Peyer's patch (tissue), 4 donors: ENCODE data around the gene NT5C1A.

ENCODE experiments used
- CTCF ChIP-seq, 6 experiments: fragments of 450-650 bp in 4 of 6; fragments of 200-600 bp in 2 of 6; sonication (generic) in 1 of 6; IDR thresholded peaks; one replicate each; pipeline ENCODE4 v1.5.1; 2017 to 2019; ENCODE audit warnings: antibody characterized with exemption in 6 of 6, mild to moderate bottlenecking in 3 of 6, moderate library complexity in 1 of 6
- POLR2A ChIP-seq, 2 donors: fragments of 450-650 bp; IDR thresholded peaks; one replicate each; pipeline ENCODE4 v1.5.1; 2017; ENCODE audit warnings: antibody characterized with exemption in 2 of 2, mild to moderate bottlenecking in 2 of 2, moderate library complexity in 2 of 2

- TF ChIP-seq CTCF (IDR thresholded peaks at IDR 0.05) (no peak), POLR2A (IDR thresholded peaks at IDR 0.05) (no peak)
Observed at GRCh38 chr1:39659538-39659937, 12.4 kb downstream of the NT5C1A start.
